ENCODE results near the gene WNT2. TPM values are rescaled to one million over a fixed set of nuclear protein-coding genes. Genes with fewer than 3 reads are reported as not detected.

Gene WNT2
- total RNA-seq, 2 donors from 2014 or later, result not detected

DNA sequence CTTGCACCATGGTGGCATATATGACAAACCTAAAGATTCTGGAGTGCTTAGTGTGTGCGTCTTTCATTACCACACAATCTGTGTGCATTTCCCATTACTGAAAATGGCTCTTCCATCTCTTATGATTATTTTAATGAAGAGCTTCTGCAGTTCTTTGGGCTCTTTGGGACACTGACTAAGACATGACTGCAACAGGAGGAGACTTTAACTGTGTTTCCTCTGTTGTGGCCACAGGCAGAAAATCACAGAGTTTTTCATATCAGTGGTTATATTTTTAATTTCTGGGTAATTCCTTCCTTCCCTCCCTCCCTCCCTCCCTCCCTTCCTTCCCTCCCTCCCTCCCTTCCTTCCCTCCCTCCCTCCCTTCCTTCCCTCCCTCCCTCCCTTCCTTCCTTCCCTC lies 58.1 kb downstream of the WNT2 start:
- H3K27ac ChIP-seq, result no peak overlapping the region
- intact Hi-C loops (cut with DNase I), result no loop called here
- no peak overlapping the region for H3K4me3 ChIP-seq
- no peaks in the 10 kb centered on the region for H3K9me3 ChIP-seq
- H3K4me1 ChIP-seq, result no peaks in the 10 kb centered on the region
- no peaks in the 10 kb centered on the region for H3K27me3 ChIP-seq
- DNase-seq, result no peak
- TF ChIP-seq CTCF (IDR thresholded peaks at IDR 0.05), result no peak
- TF ChIP-seq POLR2A (IDR thresholded peaks at IDR 0.05), result no peak
- no peaks in the 10 kb centered on the region for H3K36me3 ChIP-seq (replicated peaks in 1 of 2; ENCODE audit: insufficient read depth in 1 of 2, low read depth in 2 of 2)
- ATAC-seq, result no peak
- WGBS, 2 donors, result 38 to 82% methylated on average over 1 of the region's 1 CpG

DNA sequence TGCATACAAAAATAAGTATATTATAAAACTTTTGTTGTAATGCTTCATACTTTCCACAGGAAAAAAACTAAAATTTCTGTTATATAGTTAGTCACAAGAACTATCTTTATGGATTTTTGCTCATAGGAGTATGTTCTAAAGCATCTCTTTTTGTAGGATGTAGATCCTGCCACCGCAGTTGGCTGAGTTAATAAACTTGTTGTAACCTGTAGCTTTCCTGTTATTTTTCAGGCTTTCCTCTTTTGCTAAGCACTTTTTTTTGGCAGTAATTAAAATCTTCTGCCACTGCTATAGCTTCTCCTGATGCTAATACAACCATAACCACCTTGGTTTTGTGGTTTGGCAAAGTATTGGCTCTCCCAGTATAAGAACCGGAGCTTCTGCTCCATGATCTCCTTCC lies 60.3 kb downstream of the WNT2 start:
- Histone ChIP-seq H3K27me3 (no peaks in the 10 kb centered on the region), H3K36me3 (replicated peaks in 1 of 2; ENCODE audit: insufficient read depth in 1 of 2, low read depth in 2 of 2) (no peaks in the 10 kb centered on the region), H3K9me3 (no peaks in the 10 kb centered on the region), H3K4me3 (no peak overlapping the region), H3K4me1 (no peaks in the 10 kb centered on the region), H3K27ac (no peak overlapping the region)
- 94 to 96% methylated on average over 2 of the region's 2 CpGs for WGBS, 2 donors
- intact Hi-C loops (cut with DNase I), result no loop called here
- ATAC-seq (no peak), DNase-seq (no peak)
- TF ChIP-seq POLR2A (IDR thresholded peaks at IDR 0.05) (no peak), CTCF (IDR thresholded peaks at IDR 0.05) (no peak)

DNA sequence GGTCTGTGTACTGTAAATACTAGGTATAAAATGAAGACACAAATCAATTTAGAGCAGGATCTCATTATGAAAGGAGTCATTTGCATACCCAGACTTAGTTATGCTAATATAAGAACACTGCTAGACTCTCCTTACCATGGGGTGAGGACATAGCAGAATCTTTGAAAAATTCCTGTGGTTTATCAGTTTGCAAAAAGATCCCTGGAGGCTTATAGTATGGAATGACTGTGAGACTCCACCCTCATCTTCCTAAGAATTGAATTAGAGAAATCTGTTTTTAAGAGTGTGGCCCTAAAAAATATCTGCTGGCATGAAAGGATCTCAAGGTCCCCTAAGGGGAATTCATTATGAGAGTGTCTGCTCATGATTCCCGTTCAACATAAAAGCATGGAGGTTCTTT lies 63.2 kb downstream of the WNT2 start:
- no peak overlapping the region for H3K4me3 ChIP-seq
- H3K27ac ChIP-seq, result no peak overlapping the region
- H3K4me1 ChIP-seq, result no peaks in the 10 kb centered on the region
- DNase-seq, result no peak
- WGBS, 2 donors, result 36 to 70% methylated on average over 1 of the region's 1 CpG
- TF ChIP-seq POLR2A (IDR thresholded peaks at IDR 0.05) (no peak), CTCF (IDR thresholded peaks at IDR 0.05) (no peak)
- no peak for ATAC-seq
- no peaks in the 10 kb centered on the region for H3K9me3 ChIP-seq
- H3K27me3 ChIP-seq, result no peaks in the 10 kb centered on the region
- intact Hi-C loops (cut with DNase I), result no loop called here
- no peaks in the 10 kb centered on the region for H3K36me3 ChIP-seq (replicated peaks in 1 of 2; ENCODE audit: insufficient read depth in 1 of 2, low read depth in 2 of 2)

- 84 to 92% methylated on average over 4 of the region's 4 CpGs for WGBS, 2 donors
- H3K27me3 ChIP-seq, result no peaks in the 10 kb centered on the region
- DNase-seq, result no peak
- TF ChIP-seq POLR2A (IDR thresholded peaks at IDR 0.05), result no peak
- TF ChIP-seq CTCF (IDR thresholded peaks at IDR 0.05), result no peak
- no peaks in the 10 kb centered on the region for H3K36me3 ChIP-seq (replicated peaks in 1 of 2; ENCODE audit: insufficient read depth in 1 of 2, low read depth in 2 of 2)
- intact Hi-C loops (cut with DNase I), result no loop called here
- no peak overlapping the region for H3K4me3 ChIP-seq
- H3K27ac ChIP-seq, result no peak overlapping the region
- no peaks in the 10 kb centered on the region for H3K9me3 ChIP-seq
- H3K4me1 ChIP-seq, result no peaks in the 10 kb centered on the region
- ATAC-seq, result no peak
Observed at GRCh38 chr7:117251687-117252086, 71.2 kb downstream of the WNT2 start.

GRCh38 chr7:117250801-117251200 lies 72.1 kb downstream of the WNT2 start:
- Histone ChIP-seq H3K9me3 (no peaks in the 10 kb centered on the region), H3K4me3 (no peak overlapping the region), H3K27me3 (no peaks in the 10 kb centered on the region), H3K27ac (no peak overlapping the region), H3K4me1 (no peaks in the 10 kb centered on the region), H3K36me3 (replicated peaks in 1 of 2; ENCODE audit: insufficient read depth in 1 of 2, low read depth in 2 of 2) (no peaks in the 10 kb centered on the region)
- no peak for TF ChIP-seq POLR2A (IDR thresholded peaks at IDR 0.05)
- ATAC-seq (no peak), DNase-seq (no peak)
- WGBS, 2 donors, result 60 to 64% methylated on average over 4 of the region's 4 CpGs
- intact Hi-C loops (cut with DNase I), result no loop called here

Data from body of pancreas (tissue), 4 donors.